Measurements from ENCODE around the gene LRRC63. TPM values are rescaled to one million over a fixed set of nuclear protein-coding genes. Genes with fewer than 3 reads are reported as not detected.

LRRC63 gene
- total and polyA plus RNA-seq, 9 of the 15 experiments (the other 6 are each of a cell fraction or from before 2014, with no cell fraction given), result 0.07 to 0.41 (median 0.24) TPM; not detected in 1

- TF ChIP-seq MNT (conservative IDR thresholded peaks at IDR 0.05), result no peak
- TF ChIP-seq NFATC3 (IDR thresholded peaks at IDR 0.05), result no peak
- TF ChIP-seq GABPB1 (CRISPR knock-in tag; IDR thresholded peaks at IDR 0.05), result no peak
- TF ChIP-seq KAT8 (IDR thresholded peaks at IDR 0.05; ENCODE audit: low read depth), result no peak
- no peak for TF ChIP-seq ZNF282 (CRISPR knock-in tag; IDR thresholded peaks at IDR 0.05)
- TF ChIP-seq ZMIZ1 (IDR thresholded peaks at IDR 0.05; ENCODE audit: low read depth in 2 of 2, low read length in 2 of 2), result no peak
- TF ChIP-seq MXI1 (IDR thresholded peaks at IDR 0.05; ENCODE audit: low read depth, low read length), result no peak
- no peak for TF ChIP-seq ILK (tag; IDR thresholded peaks at IDR 0.05; ENCODE audit: borderline replicate concordance, low read depth)
Observed at GRCh38 chr13:46290434-46290833, 78.7 kb downstream of the LRRC63 start (continued).

Data from K562 (cell line).